Measurements from ENCODE around the gene TMED10.

- TF ChIP-seq CTCF (IDR thresholded peaks at IDR 0.05; ENCODE audit: poor library complexity, severe bottlenecking) (no peak), MXI1 (conservative IDR thresholded peaks at IDR 0.05; ENCODE audit: poor library complexity, severe bottlenecking) (no peak), RAD21 (conservative IDR thresholded peaks at IDR 0.05) (no peak), POLR2AphosphoS5 (IDR thresholded peaks at IDR 0.05) (no peak), EZH2 (IDR thresholded peaks at IDR 0.05; ENCODE audit: borderline replicate concordance, insufficient read depth, low read length, poor library complexity, severe bottlenecking) (no peak), EP300 (conservative IDR thresholded peaks at IDR 0.05; ENCODE audit: poor library complexity, severe bottlenecking) (no peak), REST (IDR thresholded peaks at IDR 0.05; ENCODE audit: borderline replicate concordance) (no peak), TAF1 (IDR thresholded peaks at IDR 0.05; ENCODE audit: low read depth) (no peak)
Measured at GRCh38 chr14:75088153-75088552, 88.3 kb downstream of the TMED10 start.
